ENCODE data around the gene PCED1B.
"Not testable (repeated sequence)": the region's sequence is repeated elsewhere in the genome, so short reads cannot be mapped to it uniquely, and the experiment has no call there.

Gene PCED1B

DNA sequence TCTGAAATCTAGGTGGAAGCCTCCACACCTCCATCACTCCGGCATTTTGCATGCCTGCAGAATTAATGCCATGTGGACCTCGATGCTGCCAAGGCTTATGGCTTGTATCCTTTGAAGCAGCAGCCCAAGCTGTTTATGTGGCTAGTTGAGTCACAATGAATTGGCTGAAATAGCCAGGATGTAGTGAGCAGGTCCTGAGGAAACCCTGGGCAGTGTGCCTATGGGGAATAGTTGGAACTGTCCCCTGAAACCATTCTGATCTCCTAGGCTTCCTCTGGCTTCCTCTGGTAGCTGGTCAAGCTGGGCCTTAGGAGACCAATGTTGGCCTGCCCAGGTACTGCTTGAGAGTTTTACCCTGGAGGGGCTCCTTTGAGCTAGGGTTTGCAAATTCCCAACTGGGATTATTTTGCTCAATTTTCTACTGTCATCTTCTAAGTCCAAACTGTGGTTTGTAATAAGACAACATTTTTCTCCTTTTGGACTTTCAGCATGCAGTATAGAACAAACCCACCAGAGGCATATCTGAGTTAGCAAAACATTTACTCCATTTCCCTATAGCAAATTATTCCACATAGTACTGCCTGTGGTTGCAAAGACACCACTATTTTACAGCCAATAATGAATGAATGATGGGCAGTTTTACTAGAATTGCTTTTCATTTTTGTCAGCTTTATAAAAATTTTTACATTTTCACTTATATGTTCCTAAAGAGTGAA lies 85.5 kb downstream of the PCED1B start:
- no peak for DNase-seq (ENCODE audit: low read depth in 2 of 2)

DNA sequence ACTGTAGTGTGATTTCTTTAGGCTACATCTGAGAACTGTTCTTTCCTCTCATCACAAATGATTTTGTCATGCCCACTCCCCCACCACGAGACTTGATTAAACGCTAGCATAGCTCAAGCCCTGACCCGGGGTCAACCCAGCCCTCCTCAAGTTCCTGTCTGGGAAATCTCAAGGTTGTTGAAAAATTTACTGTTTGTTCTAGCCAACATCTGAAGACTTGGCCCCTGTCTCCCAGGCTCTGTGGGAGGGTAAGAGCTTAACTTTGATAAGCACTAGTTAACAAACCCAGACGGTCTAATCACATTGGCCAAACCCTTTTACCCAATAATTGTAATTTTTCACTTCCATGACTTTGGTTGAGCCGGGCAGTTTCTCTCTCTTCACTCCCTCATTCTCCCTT lies 86.5 kb downstream of the PCED1B start:
- no peak for DNase-seq (ENCODE audit: low read depth in 2 of 2)

DNA sequence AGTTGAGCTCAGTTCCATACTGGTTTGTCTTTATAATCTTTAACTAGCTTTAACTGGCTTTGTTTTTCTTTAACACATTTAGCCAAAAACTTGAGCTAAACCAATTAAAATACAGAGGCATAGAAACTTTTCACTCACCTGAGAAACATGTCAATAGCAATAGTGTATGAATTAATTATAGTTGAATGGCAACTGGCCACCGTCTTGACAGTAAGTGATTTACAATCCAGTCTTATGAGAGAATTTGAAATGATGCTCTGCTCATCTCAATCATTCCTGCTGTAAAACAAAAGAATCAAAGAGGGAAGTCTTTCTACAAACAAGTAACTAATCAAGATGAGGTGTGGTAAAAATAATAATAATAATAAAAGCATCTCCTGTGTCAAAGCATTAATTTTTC lies 86.9 kb downstream of the PCED1B start:
- no peak for DNase-seq (ENCODE audit: low read depth in 2 of 2)

DNA sequence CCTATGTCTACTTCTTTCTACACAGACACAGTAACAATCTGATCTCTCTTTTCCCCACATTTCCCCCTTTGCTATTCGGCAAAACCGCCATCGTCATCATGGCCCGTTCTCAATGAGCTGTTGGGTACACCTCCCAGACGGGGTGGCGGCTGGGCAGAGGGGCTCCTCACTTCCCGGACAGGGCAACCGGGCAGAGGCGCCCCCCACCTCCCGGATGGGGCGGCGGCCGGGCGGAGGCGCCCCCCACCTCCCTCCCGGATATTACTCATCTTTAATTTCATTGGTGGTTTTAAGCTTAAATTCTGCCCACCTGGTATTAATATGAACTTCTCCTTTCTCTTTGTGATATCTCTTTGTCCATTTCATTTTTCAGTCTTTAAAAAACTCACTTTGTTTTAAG lies 90.9 kb downstream of the PCED1B start:
- DNase-seq (ENCODE audit: low read depth in 2 of 2): not testable (repeated sequence)

DNA sequence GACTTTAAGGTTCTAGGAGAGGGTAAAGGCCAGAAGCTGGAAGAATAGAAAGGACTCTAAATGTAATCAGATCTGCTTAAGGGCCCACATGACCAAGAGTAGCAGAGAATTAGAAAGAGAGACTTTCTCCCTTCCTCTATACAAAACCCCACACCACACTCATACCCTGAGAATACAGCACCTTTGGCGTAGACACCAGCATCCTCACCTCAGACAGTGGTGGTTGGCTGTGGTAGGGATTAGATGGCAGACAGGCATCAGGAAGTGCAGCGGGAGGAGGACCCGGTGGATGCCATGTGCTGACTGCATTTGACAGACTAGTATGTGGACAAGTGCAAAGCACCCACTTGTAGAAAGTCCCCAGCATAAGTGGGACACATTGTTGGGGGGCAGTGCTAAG lies 98.6 kb downstream of the PCED1B start:
- no peak for DNase-seq (ENCODE audit: low read depth in 2 of 2)

DNA sequence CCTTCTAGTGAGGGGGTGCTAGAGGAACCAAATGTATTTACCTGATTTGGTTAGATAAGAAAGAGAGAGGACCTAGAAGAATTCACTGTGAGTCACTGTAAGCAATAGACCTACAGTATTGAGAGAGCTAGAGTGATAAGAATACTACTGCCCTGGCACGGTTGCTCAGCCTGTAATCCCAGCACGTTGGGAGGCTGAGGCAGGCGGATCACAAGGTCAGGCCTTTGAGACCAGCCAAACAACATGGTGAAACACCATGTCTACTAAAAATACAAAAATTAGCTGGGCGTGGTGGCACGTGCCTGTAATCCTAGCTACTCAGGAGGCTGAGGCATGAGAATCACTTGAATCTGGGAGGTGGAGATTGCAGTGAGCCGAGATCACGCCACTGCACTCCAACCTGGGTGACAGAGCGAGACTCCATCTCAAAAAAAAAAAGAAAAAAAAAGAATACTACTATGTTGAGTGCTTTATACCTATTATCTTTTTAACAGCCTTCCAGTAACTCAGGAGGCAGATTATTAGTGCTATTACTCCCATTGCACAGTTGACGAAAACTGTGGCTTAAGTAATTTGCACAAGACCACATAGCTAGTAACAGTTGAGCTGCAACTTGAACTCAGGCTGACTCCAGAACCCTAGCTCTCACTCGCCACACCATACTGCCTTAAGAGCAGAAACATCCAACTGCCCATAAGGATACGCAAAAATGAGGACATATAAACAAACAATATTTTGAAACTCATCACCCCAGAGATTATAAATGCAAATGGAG lies 102.9 kb downstream of the PCED1B start:
- DNase-seq (ENCODE audit: low read depth in 2 of 2): not testable (repeated sequence)

DNA sequence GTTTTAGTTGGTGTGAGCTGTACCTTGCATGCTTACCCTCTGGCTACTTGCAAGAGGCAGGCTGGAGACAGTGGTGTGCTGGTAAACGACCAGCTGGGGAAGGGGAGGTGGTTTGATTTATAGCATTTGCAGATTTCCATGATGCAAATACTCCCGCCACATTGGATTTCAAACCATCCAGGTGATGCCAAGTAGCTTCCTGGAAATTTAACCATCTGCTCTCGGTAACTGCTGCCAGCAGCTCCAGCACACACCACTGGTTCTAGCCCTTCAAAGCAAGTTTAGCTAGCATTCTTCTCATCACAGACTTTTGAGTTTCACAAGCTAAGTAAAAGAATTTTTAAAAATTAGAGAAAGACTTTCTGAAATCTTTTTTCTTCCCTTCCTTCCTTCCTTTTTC lies 104.8 kb downstream of the PCED1B start:
- DNase-seq (ENCODE audit: low read depth in 2 of 2): no peak

DNA sequence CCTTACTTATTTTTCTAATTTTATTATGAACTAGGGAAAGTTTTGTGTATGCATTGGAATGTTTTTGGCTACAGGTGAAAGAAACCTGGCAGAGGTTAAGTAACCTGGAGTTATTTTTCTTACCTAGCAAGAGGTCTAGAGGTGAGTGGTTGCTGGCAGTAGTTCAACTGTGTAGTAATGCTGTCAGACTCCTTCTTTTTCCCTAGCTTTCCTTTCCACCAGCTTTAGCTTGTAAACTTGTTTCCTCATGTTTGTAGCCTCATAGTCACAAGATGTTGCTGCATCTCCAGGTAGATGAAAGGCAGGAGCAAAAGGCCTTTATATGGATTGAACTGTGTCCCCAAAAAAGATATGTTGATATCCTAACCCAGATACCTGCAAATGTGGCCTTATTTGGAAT lies 105.4 kb downstream of the PCED1B start:
- no peak for DNase-seq (ENCODE audit: low read depth in 2 of 2)

DNA sequence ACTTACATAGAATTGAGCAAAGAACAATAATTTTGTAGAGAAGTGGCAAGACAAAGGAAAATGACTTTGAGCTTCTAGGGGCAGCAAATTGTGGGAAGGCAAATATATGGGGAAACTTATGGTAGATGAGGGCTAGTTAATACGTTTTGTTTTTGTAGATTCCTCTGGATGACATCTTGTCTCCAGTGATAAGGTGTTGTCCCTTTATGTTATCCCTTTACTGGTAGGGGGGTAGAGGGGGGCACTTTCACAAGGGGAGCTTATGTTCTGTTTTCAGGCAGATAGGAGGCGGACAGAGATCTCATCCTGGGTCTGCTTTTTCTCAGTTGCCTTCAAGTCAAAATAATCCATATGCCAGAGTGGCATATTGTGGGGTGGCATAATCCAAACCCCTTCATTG lies 106.8 kb downstream of the PCED1B start:
- no peak for DNase-seq (ENCODE audit: low read depth in 2 of 2)

DNA sequence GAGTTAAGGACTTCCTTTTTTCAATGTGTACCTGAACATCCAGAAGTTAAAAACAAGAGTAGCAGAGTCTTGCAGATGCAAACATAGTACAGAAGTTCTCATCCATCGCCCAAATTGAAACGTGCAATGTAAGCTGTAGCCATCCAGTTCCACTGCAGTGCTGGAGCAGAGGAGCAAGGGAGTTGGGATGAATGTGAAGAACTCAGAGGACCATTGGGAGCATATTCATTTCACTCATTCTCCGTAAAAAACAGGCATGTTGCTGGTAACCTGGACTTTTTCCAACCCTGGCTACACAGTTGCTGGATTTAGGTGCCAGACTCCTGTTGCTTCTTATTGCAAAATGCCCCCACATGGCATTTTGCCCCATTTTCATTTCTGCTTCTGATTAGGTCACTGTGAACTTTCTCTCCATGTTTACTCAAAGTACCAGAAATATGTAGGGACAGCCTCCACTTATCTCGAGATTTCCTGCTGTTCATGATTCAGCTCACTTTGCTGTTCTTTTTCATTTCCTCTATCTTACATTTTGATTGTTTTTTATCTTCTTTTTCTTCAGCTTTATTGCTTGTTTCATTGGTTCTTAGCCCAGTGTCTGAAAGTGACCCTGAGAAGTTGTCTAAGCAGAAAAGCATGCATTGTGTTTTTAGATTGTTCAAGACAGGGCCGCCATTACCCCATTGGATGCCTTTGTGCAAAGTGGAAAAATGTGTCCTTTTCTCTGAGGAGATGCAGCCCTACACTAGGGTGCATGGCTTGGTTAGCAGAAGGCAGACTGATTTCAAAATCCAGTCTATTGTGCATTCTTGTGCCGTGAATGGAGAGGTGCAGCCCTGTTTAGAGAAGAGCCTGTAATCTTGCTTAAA lies 109.4 kb downstream of the PCED1B start:
- no peak for DNase-seq (ENCODE audit: low read depth in 2 of 2)

DNA sequence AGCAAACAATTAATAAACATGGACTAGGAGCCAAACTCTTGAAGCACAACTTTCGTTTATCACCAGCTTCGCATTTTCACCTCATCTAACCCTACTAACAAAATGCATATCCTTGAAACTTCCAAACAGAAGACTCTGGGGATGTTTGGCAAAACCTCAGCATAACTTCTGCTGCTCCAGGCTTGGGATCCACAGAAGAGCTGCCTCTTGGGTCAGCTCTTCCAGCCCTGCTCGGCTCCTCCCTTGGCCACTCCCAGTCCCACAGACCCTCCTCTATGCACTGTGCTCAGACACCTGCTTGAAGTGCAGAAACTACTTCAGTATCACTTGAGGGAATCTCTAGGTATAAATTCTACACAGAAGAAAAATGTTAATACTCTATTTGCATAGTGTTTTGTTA lies 110.3 kb downstream of the PCED1B start:
- DNase-seq (ENCODE audit: low read depth in 2 of 2): no peak

DNA sequence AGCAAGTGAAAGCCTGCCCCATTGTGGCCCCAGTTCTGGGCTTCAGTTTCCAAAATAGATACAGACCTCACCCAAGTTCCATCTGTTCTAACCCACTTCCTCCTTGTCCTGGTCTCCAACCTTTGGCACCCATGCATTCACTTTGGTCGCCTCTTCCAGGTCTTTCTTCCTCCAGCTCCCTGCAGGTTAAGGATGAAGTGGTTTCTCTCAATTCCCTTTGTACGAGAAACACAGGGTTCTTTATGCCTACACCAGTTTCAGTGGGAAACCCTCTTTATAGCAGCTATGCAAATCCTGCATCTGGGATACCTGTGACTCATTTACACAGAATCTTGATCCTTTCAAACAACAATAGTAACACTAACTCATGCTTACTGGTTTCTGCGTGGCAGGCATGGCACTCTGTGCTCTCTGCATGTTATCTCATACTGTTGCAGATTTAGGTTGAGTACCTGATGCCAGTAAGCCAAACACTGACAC lies 110.9 kb downstream of the PCED1B start:
- no peak for DNase-seq (ENCODE audit: low read depth in 2 of 2)

DNA sequence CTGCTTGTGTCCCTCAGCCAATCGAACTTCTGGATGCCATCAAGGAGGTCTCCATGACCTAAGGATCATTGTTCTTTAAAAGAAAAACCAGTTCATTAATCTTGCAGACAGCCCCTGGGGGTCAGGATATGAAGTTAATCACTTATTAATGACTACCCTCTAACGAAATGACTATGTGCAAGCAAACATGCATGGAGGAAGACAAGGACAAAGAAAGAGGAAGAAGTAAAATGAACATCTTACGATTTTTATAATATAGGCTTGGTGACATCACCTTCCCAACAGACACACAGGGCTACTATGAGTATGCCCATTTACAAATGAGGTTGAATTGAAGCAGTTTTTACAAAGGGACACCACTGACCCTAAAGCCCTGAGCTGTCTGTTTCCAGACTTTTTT lies 111.5 kb downstream of the PCED1B start:
- no peak for DNase-seq (ENCODE audit: low read depth in 2 of 2)

DNA sequence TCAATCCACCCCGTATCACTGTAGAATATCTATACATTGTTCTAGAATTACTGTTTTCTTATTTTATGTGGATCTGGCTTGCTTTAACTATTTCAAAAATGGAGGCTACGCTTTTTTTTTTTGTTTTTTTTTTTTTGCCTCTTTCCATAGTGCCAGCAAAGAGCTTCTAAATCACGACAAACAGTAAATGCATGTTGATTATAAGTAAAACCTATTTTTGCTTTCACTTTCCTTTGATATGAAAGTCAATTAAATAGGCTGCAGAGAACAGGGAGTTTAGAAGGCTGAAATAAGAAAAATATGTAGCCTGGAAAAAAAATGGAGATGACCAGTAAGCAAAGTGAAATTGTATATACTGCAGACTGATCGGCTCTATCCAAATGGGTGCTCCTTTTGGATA lies 112.6 kb downstream of the PCED1B start:
- no peak for DNase-seq (ENCODE audit: low read depth in 2 of 2)

DNA sequence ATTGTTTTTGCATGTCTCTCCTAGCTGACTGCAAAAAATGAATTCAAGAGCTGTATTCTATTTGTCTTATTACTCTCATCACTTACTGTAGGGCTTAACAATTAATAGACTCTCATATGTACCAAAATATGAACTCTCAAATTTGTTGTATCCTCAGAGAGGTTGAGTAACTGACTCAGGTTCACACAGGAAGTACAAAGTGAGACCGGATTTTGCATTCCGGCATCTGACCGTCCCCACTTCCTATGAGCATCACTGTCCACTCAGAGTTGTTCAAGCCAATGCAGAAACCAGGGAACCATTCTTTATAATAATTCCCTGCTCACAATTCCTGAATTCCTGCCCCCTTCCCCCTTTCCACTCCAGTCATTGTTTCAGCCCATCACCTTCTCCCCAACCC lies 113.6 kb downstream of the PCED1B start:
- no peak for DNase-seq (ENCODE audit: low read depth in 2 of 2)

DNA sequence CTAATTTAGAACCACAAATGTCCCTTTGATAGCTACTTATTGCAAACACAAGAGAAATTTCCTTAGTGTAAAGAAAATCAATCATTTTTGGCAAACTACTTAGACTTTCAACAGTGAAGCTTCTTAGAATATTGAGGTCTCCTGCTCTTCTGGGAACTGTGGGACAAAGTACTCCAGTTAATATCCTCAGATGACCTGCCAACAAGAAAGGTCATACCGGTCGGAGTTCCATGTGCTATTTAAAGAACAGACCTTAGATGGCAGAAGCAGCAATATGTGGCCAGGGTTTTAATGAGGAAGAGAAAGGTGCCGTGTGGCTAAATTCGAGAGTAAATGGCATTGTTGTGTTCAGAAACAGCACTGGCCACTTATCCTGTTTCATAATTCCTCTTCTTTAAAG lies 115.1 kb downstream of the PCED1B start:
- no peak for DNase-seq (ENCODE audit: low read depth in 2 of 2)

DNA sequence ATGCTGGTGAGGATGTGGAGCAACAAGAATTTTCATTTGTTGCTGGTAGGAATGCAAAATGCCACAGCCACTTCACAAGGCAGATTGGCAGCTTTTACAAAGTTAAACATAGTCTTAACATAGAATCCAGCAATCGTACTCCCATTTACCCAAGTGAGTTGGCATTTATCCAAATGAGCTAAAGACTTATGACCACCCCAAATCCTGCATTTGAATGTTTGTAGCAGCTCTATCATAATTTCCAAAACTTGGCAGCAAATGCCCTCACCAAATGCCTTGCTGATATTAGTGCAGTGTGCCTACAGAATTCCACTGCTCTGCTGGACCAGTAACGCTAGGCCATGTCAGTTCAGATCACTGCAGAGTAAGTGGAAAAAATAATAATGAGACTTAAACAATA lies 121.0 kb downstream of the PCED1B start:
- no peak for DNase-seq (ENCODE audit: low read depth in 2 of 2)

DNA sequence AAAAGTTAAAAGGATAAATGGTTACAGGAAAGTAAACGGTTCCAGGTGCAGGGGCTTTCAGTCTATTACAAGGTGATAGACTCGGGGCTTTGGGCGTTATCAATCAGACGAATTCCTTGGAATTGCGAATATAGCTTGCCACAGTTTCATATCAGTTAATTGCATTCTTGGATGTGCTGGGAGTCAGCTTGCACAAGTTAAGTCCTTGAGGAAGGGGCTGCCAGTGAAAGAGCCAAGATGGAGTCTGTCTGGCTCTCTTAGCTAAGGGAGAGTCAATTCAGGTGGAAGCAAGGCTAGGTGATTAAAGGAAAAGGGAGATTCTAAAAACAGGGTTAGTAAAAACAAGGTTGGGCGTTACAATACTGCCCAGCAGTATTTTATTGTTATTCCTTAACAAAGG lies 121.8 kb downstream of the PCED1B start:
- not testable (repeated sequence) for DNase-seq (ENCODE audit: low read depth in 2 of 2)

DNA sequence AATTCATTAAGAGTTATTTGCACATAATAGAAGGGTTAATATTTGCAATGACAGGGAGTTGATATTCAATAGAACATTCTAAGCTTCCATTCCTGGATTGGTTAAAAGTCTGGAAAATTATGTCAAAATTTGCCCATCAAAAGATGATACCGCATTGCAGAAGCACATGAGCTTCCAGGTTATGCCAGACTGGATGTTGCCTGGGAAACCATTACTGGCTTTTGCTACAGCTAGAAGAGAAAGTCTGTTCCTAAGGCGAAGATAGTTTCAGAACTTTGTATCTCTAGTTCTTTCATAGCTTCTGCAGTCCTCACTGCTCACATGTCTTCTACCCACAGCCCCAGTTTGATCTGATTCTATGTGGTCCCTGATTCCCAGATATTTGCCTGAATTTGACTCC lies 122.8 kb downstream of the PCED1B start:
- no peak for DNase-seq (ENCODE audit: low read depth in 2 of 2)

DNA sequence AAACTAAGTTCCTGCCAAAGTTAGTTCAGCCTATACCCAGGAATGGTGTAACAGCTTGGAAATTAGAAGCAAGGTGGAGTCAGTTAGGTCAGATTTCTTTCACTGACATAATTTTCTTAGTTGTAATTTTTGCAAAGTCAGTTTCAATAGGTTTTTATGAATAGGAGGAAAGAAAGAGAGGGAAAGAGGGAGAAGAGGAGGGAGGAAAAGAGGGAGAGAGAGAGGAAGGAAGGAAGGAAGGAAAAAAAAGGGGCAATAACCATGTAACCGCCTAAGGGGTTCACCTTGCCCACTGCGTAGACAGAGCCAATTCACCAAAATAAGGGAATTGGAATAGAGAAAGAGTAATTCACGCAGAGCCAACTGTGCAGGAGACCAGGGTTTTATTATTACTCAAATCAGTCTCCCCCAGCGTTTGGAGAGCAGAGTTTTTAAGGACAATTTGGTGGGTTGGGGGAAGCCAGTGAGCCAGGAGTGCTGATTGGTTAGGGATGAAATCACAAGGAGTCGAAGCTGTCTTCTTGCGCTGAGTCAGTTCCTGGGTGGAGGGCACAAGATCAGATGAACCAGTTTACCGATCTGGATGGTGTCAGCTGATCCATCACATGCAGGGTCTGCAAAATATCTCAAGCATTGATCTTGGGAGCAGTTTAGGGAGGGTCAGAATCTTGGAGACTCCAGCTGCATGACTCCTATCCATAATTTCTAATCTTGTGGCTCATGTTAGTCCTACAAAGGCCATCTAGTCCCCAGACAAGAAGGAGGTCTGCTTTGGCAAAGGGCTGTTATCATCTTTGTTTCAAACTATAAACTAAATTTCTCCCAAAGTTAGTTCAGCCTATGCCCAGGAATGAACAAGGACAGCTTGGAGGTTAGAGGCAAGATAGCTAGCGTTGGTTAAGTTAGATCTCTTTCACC lies 126.4 kb downstream of the PCED1B start:
- no peak for DNase-seq (ENCODE audit: low read depth in 2 of 2)
